Forelimb muscle (tissue), 1 donor: ENCODE measurements around the gene GBX2. TPM values are rescaled to one million over a fixed set of nuclear protein-coding genes. Genes with fewer than 3 reads are reported as not detected.
"Not testable (repeated sequence)": the region's sequence is repeated elsewhere in the genome, so short reads cannot be mapped to it uniquely, and the experiment has no call there.

Source experiments
- DNase-seq: peaks from one replicate; pipeline ENCODE4 v3.0.0-alpha.2; 2013; ENCODE audit warnings: low read depth
- polyA plus RNA-seq: library from polyadenylated mRNA; unstranded; fragments of 120-200 nt; gene quantifications from one replicate; pipeline ENCODE4 v1.2.1, GENCODE V29; 2013; ENCODE audit not compliant: insufficient read length

GBX2 gene
- polyA plus RNA-seq, 1 donor = not detected

GRCh38 chr2:236156095-236156859 lies 11.9 kb downstream of the GBX2 start:
- no peak for DNase-seq

GRCh38 chr2:236155406-236155805 lies 12.8 kb downstream of the GBX2 start:
- DNase-seq = no peak

- DNase-seq = no peak
Measured at GRCh38 chr2:236146436-236146835, 21.8 kb downstream of the GBX2 start.

- no peak for DNase-seq
Measured at GRCh38 chr2:236143811-236144210, 24.4 kb downstream of the GBX2 start.

GRCh38 chr2:236141616-236142015 lies 26.6 kb downstream of the GBX2 start:
- DNase-seq = not testable (repeated sequence)

GRCh38 chr2:236137066-236137465 lies 31.1 kb downstream of the GBX2 start:
- DNase-seq = no peak

- no peak for DNase-seq
Measured at GRCh38 chr2:236136538-236136937, 31.6 kb downstream of the GBX2 start.

- no peak for DNase-seq
Measured at GRCh38 chr2:236133410-236134012, 34.7 kb downstream of the GBX2 start.

GRCh38 chr2:236131073-236131692 lies 37.0 kb downstream of the GBX2 start:
- no peak for DNase-seq

- DNase-seq = no peak
Measured at GRCh38 chr2:236130349-236130998, 37.7 kb downstream of the GBX2 start.

GRCh38 chr2:236129935-236130334 lies 38.3 kb downstream of the GBX2 start:
- DNase-seq = no peak

- no peak for DNase-seq
Measured at GRCh38 chr2:236128321-236128720, 39.9 kb downstream of the GBX2 start.

- no peak for DNase-seq
Measured at GRCh38 chr2:236127010-236127409, 41.2 kb downstream of the GBX2 start.

GRCh38 chr2:236125541-236125940 lies 42.6 kb downstream of the GBX2 start:
- no peak for DNase-seq

- DNase-seq = no peak
Measured at GRCh38 chr2:236124182-236124893, 43.8 kb downstream of the GBX2 start.

GRCh38 chr2:236123716-236124115 lies 44.5 kb downstream of the GBX2 start:
- no peak for DNase-seq

- no peak for DNase-seq
Measured at GRCh38 chr2:236122236-236122635, 46.0 kb downstream of the GBX2 start.

GRCh38 chr2:236121546-236121945 lies 46.6 kb downstream of the GBX2 start:
- no peak for DNase-seq

- DNase-seq = no peak
Measured at GRCh38 chr2:236120829-236121228, 47.4 kb downstream of the GBX2 start.

GRCh38 chr2:236120141-236120601 lies 48.0 kb downstream of the GBX2 start:
- DNase-seq = no peak

GRCh38 chr2:236119476-236119875 lies 48.7 kb downstream of the GBX2 start:
- no peak for DNase-seq

- no peak for DNase-seq
Measured at GRCh38 chr2:236119003-236119402, 49.2 kb downstream of the GBX2 start.
